SHP77 (cell line): ENCODE measurements around the gene PROP1.
"Not testable (repeated sequence)": the region's sequence is repeated elsewhere in the genome, so short reads cannot be mapped to it uniquely, and the experiment has no call there.

ENCODE experiments used
- DNase-seq, 2 experiments: peaks; one replicate each; lab custom pipeline; 2025; lab: John Stamatoyannopoulos, UW

PROP1 gene

GRCh38 chr5:177945145-177945544 lies 50.9 kb downstream of the PROP1 start:
- DNase-seq: not testable (repeated sequence)

GRCh38 chr5:177943805-177944736 lies 52.0 kb downstream of the PROP1 start:
- not testable (repeated sequence) for DNase-seq

GRCh38 chr5:177942896-177943295 lies 53.1 kb downstream of the PROP1 start:
- not testable (repeated sequence) for DNase-seq
